AG20443 (cell line): ENCODE measurements around the gene MDM1.

Source experiments
- DNase-seq: peaks from one replicate; pipeline ENCODE4 v3.0.0; 2012; ENCODE audit warnings: low spot score, mixed read lengths

MDM1 gene

DNA sequence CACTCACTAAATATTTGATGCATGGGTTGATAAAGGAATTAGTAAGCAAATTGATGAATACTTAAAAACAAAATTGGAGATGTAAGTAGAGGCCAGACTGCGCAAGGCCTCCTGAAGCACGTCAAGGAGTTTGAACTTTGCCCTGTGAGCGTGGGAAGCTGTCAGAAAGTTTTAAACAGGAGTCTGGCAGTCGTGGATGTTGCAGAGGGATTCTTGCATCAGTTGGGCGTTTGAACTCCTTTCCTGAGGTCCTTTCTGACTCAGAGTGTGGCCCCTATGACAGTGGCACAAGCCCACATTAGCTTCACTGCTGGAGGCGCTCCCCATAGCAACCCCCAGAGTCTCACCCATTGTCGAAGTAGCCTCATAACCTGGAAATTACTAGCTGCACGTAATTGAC, 60.8 kb downstream of the MDM1 start:
- peak; percentile 14 for DNase-seq

DNA sequence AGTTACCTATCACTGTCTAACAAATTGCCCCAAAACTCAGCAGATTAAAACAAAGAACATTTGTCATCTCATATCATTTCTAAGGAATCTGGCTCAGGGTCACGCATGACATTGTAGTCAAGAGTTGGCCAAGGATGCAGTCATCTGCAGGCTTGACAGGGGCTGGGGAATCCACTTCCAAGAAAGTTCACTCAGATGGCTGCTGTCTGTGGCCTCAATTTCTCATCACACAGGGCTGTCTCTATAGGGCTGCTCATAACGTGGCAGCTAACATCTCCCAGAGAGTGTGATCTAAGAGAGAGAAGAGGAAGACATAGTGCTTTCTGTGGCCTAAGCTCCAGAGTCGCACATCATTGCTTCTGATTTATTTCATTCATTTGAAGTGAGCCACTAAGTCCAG, 61.8 kb downstream of the MDM1 start:
- no peak for DNase-seq

DNA sequence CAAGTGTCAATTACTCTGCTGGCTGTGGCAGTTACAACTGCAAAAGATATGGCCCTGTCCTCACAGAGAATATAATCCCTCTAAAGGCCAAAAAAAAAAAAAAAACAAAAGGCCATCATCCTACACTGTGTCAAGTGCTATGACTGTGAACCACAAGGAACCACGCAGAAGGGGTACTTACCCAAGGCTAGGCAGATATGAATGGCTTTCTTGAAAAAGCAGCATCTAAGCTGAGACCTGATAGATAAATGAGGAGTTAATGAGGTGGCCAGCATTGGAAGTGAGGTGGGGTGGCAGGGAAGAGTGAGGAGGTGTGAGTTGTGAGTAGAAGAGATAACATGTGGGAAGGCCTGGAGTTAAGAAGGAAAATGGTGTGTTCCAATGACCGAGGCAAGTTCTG, 62.4 kb downstream of the MDM1 start:
- no peak for DNase-seq

DNA sequence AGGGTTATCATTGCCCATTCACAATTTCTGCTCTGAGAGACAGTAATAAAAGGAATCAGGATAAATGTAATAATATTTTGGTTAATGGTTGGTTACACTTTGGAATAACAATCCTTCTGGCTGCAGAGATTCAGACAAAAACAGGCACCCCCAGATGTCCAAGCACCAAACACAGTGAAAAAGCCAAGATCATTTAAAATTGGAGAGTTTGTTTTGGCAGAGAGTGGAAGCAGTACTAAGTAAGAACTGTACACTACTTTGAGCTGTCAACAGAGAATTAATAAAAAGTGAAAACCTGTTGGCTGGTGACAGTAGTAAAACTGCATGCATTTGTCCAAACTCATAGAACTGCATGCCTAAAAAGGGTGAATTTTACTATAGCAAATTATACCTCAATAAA, 63.2 kb downstream of the MDM1 start:
- DNase-seq = no peak

DNA sequence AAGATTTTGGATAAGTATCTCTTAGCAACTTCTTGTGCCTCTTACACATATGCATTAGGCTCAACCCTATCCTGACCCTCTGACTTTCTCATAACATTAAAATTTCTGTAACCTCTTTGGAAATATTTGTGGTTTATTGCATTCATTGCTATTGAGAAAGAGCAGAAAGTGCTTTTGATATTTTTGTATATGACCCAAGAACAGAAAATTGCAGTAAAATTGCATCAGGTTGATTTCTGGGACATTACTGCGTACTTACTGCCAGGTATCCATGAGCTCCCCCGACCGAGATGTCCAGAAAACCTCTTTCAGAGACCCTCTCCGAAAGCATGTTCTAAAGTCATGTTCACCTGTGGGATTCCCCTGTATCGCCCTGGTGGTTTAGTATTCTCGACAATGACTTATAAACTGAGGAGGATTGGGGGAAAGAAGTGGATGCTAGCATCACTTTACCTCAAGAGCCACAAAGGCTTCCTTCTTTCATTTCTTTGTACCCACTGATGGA, 64.2 kb downstream of the MDM1 start:
- peak; percentile 53 for DNase-seq

DNA sequence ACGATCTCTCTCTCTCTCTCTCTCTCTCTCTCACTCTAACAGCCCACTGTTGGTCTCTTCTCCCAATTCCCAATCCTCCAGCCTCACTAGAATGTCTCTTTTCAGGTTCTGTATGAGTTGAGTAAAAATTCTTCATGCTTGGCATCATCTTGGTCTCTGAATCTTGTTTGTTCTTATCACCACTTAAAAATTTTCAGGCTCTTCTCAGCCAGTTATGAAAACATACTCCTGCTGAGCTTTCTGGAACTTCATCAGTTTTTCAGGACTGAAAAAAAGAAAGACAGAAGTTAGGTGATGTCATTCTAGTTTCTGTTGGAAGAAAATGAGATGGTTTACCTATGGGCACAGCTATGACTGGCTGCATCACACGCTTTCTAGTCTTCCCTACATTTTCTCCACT, 67.3 kb downstream of the MDM1 start:
- peak; percentile 24 for DNase-seq

DNA sequence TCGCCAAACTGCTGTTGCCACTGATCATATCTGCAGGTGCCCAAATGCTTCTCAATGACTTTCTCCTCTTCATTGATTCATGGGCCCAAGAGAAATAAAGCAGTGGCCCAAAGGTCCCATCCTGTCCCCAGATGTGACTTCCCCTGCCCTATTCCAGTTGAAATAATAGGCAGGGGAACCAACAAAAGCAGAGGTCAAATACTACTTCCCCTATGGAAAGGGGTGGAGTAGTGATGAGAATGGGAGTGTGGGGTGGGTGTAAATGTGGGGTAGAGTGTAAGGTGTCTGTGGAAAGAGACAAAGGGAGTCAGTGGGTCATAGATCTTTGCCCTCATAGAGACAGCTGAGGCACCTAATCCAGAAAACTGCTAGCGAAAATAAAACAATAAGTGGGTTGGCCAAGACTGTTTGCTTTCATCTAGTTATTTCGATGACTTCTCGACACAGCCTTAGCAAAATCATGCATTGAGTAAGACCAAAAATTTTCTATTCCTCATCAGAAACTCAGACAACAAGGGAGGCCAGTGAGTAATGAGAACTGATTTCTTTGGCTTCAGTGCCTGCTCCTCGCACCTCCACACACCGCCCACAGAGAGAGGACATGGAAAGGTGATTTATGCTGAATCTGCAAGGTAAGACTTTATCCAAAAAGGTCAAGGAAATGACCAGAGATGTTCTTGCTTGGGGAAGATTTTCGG, 67.9 kb downstream of the MDM1 start:
- DNase-seq = no peak

DNA sequence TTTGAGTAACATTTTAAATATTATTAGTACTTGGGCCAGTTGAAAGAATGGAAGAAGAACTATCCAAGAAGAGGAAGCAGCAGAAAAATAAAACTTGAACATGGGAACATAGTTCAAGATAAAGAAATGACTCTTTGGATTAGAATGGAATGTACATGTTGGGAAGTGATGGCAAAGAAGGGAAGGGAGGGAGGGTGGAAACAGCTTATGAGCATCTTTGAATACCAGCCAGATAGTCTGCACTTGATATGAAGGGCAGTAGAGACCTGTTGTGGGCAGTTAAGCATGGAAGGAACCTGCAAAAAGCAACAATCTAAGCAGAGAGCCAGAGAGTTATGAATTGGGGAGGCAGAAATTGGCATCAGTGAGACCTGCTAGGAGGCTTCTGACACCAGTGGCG, 68.8 kb downstream of the MDM1 start:
- no peak for DNase-seq

DNA sequence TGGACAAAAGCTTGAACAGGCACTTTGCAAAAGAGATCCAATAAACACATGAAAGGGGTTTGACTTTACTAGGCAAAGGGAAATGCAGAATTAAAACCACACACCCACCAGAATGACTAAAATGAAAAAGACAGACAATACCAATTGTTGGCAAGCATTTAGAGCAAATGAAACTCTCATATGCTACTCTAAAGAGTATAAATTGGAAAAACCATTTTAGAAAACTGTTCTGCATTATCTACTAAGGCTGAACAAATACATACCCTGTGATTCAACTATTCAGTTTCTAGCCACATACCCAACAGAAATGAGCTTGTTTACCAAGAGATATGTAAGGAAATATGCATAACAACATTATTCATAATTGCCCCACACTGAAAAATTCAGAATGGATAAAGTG, 70.3 kb downstream of the MDM1 start:
- DNase-seq = no peak

DNA sequence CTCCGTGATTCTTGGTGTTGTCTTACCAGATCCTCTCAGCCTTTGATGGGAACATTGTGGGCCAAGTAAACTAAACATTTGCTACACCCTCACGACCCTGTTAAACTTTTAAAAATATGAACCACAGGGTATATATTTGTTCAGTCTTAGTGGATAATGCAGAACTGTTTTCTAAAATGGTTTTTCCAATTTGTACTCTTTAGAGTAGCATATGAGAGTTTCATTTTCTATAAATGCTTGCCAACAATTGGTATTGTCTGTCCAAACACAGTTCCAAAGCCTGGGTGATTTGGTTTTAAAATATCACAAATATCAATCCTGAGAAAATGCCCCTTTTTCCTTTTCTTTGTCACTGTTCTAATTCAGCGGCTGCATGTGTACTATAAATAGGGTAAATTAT, 72.0 kb downstream of the MDM1 start:
- DNase-seq = no peak

DNA sequence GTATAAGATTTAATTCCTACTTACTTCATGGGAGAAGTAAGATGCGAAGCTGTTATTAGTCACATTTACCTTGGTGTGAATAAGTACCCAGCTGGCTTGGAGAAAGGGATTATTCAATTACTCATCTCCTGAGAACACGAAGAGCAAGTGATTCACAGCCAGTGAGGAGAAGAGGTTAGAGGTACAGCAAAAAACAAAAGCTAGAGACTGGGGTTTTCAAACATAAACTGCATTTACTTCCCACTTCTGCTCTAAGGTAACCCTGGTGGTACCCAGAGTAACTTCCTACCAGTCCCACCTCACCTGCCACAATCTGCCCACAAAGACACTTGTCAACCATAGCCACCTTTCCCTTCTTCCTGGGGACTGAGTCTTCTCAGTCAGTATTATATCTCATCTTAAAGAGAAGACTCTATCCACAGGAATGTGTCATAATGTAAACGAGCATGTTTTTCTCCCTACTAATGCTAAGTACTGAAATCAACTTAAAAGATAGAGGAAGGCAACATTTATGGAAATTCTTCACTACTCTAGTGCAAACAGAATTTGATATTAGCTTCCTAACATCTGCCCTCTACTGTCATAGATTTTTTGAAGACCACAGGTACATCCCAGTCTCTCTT, 72.7 kb downstream of the MDM1 start:
- DNase-seq = peak; percentile 50

DNA sequence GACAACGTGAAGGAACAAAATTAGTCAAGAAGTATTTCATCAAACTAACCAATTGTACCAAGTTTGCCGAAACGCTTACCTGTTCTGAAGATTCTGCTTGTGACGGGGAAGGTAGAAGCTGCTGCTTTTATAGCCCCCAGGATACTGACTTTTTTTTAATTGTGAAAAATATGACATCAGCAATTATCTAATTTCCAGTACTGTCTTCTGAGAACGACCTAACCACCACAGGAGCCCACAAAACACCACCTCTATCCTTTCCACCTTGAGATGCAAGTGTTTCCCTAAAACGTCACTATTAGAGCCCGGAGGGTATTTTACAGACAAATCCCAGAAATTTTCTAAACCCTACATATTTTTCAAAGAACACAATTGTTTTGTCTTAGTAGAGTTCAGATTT, 78.7 kb downstream of the MDM1 start, which contains the start of gene IL22:
Gene IL22, minus strand, starts transcription at position 101 of the 400 bp plus-strand sequence. CDS start 156 bp downstream, outside the sequence.
- DNase-seq = no peak

DNA sequence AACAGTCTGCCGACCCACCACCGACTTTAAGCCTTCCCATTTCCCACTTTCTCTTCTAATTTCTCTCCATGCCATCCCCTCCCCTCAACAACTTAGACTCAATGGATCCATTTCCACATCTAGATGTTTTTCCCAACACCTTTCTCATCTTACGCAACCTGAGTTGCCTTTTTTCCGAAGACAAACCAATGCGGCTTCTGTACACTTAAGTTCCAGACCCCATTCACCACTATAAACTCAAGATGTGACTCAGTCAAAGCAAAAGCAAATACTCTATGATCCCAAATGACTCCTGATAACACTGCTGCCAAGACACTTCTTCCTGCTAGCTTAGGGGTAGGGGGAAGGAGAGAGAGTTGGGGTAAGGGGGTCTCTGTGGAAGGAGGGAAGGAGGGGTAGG, 80.1 kb downstream of the MDM1 start:
- no peak for DNase-seq

DNA sequence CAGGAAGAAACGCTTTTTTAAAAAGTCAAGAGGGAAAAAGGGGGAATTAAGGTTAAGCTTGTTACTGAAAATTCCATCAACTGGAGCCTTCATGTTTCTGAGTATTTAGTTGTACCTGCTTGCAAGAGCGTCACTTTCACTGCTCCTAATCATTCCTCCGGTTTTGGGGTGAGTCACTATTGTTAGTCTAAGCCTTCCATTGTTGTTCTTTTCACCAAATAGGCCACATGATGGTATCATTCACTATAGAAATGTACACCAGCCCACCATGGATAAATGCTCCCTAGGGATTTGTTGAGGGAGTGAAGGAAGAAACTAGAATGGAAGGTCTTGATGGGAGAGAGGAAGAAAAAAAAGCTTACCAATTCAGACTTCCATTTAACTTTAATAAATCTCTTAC, 81.7 kb downstream of the MDM1 start:
- DNase-seq = no peak

DNA sequence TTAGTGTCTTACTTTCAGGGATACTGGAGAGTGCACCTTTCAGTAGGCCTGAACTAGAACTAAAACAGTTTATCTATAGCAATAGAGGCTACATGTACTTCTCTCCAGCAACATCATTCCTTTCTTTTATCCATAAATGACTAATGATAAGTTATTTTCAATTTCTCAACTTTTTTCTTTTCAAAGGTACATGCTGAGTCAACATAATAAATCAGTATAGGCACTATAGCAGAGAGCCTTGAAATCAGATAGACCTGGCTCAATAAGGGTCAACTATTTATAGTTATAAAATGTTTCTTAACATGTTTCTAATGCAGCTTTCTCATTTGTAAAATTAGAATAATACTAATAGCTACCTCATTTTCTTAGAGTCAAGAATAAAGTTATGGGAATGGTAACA, 84.4 kb downstream of the MDM1 start:
- DNase-seq = no peak

DNA sequence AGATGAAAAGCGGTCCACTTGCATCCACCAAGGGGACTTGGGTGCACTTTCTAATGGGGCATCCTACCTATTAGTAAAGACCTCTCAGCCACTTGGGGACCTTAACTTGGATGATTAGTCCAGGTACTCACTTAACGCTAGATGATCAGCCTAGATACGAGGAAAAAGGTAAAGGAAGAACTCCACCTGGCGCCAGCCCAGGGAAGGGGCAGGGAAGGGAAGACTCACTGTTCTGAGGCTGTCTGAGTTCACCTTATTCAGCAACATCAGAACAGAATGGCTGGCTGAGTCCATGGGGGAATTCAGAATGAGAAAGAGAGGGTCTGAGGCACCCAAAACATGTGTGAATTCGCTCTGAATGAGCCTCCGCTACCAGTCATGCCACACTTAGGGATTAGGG, 85.8 kb downstream of the MDM1 start:
- no peak for DNase-seq

DNA sequence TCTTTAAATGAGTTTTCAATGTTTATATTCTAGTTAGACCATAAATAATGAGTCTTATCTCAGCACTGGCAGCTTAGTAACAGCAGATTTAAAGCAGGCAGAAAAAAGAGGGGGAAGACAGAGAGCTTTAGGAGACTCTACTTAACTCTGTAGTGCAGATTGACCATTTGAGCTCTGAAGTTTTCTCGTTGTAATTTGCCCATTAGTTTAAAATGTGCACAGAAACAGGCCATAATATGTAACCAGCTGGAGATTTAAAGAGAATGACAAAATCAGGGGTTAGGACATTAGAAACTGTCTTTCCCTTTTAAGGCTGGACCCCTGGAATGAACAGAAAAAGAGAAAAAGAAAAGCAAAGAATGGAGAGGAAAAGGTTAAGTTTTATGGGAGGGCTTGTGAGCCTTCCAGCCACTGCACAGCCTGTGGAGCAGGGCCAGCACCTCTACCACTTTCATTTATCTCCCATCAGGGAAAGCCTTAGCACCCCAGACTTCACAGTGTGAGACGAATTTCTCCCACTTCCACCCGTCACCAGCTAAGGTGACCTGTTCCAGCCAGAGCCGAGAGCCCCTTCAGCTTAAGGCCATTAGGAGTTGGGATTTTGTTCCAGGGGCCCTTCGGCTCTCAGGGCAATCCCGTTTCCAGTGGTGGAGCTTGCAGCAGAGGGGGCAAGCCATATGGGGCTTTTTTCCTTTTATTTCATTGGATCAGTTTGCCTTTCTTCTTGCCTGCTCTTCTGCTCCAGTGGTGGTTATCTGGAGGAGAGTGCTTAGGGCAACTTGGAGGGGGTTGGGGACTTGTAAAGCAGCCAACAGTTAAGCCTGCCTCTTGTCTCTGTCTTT, 86.8 kb downstream of the MDM1 start:
- no peak for DNase-seq
